HG02759 (cell line): ENCODE results near the gene KRTAP5-10.
"Not testable (repeated sequence)": the region's sequence is repeated elsewhere in the genome, so short reads cannot be mapped to it uniquely, and the experiment has no call there.

ENCODE experiments used
- ATAC-seq: cut with Tn5 transposase; IDR thresholded peaks from one replicate; pipeline ENCODE4 v1.9.1; 2021; ENCODE audit warnings: mild to moderate bottlenecking, moderate library complexity; ENCODE audit not compliant: unreplicated experiment

Gene KRTAP5-10

GRCh38 chr11:71542382-71542781 lies 23.0 kb upstream of the KRTAP5-10 start:
- no peak for ATAC-seq

DNA sequence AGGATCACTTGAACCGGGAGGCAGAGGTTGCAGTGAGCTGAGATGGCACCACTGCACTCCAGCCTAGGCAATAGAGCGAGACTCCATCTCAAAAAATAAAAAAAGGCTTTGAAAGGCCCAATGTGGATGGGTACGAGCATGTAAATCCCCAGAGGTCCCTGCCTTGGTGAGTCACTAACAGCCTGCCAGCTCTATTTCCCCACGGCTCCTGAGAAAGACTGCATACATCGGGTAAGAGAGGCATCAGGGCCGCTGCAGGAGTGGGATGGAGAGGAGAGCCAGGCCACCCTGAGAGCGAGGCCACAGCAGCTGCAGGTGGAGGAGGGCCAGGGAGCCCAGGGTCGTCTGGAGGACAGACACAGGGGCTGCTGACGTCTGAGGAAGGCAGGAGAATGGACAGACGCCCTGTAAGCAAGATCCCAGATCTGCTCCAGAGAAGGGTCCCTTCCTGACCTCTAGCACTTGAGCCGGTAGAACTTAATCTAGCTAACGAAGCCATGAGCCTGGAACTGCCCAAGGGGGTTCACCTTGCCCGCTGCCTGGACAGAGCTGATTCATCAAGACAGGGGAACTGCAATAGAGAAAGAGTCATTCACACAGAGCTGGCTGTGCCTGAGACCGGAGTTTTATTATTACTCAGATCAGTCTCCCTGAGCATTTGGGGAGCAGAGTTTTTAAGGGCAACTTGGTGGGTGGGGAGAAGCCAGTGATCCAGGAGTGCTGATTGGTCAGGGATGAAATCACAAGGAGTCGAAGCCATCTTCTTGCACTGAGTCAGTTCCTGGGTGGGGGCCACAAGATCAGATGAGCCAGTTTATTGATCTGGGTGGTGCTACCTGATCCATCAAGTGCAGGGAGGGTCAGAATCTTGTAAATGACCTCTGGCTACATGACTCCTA lies 22.2 kb upstream of the KRTAP5-10 start:
- ATAC-seq = no peak

- ATAC-seq = no peak
Measured at GRCh38 chr11:71543866-71544265, 21.5 kb upstream of the KRTAP5-10 start.

DNA sequence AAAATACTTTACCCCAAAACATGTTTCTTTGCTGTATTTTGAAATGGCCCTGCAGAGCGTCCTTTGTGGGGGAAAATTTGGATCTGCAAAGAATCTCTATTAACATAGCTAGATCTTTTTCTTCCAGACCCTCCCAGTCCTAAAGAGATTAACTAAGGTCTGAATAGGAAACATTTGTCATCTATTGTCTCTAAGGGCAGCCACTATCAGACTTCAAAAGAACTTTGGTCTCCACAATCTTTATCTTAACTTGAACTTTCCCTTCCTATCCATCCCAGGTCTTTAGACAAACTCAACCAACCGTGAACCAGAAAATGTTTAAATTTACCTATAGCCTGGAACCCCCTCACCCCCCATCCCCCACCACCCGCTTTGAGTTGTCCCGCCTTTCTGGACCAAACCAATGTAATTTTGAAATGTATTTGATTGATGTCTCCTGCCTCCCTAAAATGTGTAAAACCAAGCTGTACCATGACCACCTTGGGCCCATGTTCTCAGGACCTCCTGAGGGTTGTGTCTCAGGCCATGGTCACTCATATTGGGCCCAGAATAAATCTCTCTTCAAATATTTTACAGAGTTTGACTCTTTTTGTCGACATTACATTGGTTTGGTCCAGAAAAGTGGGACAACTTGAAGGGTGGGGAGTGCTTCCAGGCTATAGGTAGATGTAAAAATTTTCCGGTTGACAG lies 20.7 kb upstream of the KRTAP5-10 start:
- no peak for ATAC-seq

DNA sequence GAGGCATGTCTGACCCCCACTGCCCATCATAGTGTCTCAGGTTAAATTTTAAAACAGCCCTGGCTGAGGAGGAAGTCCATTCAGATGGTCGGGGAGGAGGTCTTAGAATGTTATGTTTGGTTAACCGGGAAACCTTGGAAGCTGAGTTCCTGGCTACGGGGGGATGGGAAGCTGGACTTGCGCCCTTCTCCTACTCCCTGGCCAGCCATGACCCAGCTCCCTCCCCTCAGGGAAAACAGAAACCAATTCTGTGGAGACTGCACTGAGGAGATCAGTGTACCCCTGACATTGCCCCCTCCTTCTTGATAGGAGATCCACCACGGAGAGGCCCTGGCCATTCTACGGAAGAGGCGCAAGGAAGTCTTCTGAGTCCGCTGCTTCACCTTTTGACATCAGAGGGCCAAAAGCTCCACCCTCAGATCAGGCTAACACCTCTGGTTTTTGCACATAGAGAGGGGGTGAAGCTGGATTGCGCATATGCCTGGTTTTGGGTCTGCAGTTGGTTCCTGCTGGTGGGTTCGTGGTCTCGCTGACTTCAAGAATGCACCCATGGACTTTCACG lies 19.9 kb upstream of the KRTAP5-10 start:
- no peak for ATAC-seq

GRCh38 chr11:71548120-71548519 lies 17.2 kb upstream of the KRTAP5-10 start, which contains the start of gene KRTAP5-9:
Gene KRTAP5-9 (plus strand): TSS chr11:71548420. CDS start chr11:71548658, 238 bp downstream.
- no peak for ATAC-seq

- ATAC-seq = no peak
Measured at GRCh38 chr11:71548716-71549151, 16.6 kb upstream of the KRTAP5-10 start.

DNA sequence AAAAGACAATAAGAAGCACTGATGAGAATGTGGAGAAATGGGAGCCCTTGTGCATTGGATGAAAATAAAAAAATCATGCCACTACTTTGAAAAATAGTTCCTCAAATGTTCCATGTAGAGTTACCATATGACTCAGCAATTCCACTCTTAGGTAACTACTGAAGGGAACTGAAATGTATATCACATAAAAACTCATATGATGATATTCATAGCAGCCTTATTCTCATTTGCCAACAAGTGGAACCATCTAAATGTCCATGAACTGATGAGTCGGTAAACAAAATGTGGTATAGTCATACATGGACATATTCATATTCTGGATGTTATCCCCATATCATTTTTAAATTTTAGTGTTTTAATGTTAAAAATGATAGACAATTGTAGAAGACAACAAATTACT lies 13.7 kb upstream of the KRTAP5-10 start:
- no peak for ATAC-seq

DNA sequence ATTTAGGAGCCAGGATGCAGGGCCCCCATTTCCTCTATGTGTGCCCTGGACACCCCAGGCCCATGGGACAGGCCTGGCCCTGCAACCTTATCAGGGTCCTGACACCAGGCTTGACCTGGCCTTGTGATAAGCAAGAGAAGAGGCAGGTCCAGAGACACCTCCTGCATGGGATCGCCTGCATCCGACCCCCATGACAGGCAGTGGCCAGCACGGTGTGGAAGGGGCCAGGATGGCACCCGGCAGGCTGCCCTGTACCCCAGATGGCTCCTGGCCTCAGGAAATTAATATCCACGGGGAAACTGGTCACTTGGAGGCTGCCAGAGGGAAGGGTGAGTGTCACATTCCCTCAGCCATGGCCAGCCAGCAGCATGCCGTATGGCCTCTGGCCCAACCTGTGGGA lies 10.4 kb upstream of the KRTAP5-10 start:
- no peak for ATAC-seq

DNA sequence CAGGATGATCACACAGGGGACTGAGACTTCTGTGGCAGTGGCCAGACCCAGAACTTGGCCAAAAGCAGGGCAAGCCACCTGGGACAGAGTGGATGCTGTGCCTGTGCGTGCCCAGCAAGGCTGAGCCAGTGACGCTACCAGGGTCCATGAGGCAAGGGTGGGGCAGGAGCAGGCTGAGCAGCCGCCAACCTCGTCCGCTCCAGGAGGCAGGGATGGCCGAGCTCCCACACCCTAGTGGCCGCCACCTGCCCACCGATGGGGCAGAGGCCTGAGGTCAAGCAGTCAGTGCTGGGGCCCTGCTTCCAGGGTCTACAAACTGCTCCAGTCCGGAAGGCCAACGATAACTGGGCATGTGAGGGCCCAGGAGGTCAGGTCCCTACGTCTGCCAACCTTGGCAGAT lies 9.9 kb upstream of the KRTAP5-10 start:
- no peak for ATAC-seq

- ATAC-seq = no peak
Measured at GRCh38 chr11:71556018-71556417, 9.3 kb upstream of the KRTAP5-10 start.

DNA sequence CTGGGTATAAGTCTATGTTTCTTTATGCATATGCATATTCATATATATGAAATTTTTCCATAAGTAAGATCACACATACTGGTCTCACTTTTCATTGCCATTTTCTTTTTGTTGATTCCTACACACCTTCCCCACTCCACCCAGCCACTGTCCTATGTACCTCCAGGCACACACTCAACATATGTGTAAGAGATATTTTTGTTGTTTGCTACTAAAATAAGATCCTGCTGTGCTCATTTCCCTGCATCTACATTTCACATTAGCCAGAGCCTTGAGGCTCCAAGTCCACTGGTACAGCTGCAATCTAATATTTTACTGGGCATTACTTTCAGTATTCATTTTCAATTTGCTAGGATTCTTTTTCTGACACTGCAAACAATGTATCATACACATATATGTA lies 8.1 kb upstream of the KRTAP5-10 start:
- ATAC-seq = no peak

DNA sequence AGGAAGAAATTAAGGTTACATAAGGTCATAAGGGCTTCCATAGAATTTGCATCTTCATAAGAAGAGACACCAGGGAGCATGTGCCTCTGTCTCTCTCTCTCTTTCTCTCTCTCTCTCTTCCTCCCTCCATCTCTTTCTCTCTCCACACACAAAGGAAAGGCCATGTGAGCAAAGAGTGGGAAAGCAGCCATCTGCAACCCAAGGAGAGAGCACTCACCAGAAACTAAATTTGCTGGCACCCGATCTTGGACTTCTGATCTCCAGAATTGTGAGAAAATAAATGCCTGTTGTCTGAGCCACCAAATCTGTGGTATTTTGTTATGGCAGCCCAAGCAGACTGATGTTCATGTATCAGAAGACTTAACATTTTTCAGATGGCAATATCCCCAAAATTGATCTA lies 6.4 kb upstream of the KRTAP5-10 start:
- ATAC-seq = no peak

DNA sequence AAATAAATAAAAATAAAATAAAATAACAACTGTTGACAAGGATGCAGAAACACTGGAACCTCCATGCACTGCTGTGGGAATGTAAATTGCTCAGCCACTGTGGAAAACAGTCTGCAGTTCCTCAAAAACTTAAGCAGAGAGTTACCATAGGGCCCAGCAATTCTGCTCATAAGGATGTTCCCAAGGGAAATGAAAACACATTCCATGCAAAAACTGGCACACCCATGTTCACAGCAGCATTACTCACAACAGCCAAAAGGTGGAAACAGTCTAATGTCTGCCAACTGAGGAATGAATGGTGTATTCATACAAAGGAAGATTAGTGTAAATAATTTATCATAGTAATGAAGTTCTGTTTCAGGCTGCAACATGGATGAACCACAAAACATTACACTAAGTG lies 3.2 kb upstream of the KRTAP5-10 start:
- ATAC-seq = no peak

GRCh38 chr11:71563406-71563805 lies 2.0 kb upstream of the KRTAP5-10 start:
- ATAC-seq = no peak

DNA sequence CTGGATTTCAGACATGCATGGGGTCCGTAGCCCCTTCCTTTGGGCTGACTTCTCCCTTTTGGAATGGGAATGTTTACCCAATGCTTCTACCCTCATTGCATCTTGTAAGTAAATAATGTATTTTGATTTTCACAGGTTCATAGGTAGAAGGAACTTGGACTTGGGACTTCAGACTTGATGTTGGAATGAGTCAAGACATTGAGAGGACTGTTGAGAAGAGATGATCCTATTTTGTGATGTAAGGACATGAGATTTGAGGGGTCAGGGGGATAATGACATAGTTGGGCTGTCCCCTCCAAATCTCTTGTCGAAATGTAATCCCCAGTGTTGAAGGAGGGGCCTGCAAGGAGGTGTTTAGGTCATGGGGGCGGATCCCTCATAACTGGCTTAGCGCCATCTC lies 933 bp upstream of the KRTAP5-10 start:
- no peak for ATAC-seq

GRCh38 chr11:71566081-71566620 lies 788 bp downstream of the KRTAP5-10 start:
- no peak for ATAC-seq

GRCh38 chr11:71566626-71567599 lies 1.6 kb downstream of the KRTAP5-10 start:
- ATAC-seq = not testable (repeated sequence)

GRCh38 chr11:71567633-71568032 lies 2.3 kb downstream of the KRTAP5-10 start:
- ATAC-seq = not testable (repeated sequence)

GRCh38 chr11:71568704-71569349 lies 3.5 kb downstream of the KRTAP5-10 start:
- no peak for ATAC-seq
